RPMI8226 (cell line): ENCODE data around the gene SCFD2.
"Not testable (repeated sequence)": the region's sequence is repeated elsewhere in the genome, so short reads cannot be mapped to it uniquely, and the experiment has no call there.

Source experiments
- DNase-seq: peaks from one replicate; pipeline ENCODE4 v3.0.0-alpha.2; 2015

Gene SCFD2

DNA sequence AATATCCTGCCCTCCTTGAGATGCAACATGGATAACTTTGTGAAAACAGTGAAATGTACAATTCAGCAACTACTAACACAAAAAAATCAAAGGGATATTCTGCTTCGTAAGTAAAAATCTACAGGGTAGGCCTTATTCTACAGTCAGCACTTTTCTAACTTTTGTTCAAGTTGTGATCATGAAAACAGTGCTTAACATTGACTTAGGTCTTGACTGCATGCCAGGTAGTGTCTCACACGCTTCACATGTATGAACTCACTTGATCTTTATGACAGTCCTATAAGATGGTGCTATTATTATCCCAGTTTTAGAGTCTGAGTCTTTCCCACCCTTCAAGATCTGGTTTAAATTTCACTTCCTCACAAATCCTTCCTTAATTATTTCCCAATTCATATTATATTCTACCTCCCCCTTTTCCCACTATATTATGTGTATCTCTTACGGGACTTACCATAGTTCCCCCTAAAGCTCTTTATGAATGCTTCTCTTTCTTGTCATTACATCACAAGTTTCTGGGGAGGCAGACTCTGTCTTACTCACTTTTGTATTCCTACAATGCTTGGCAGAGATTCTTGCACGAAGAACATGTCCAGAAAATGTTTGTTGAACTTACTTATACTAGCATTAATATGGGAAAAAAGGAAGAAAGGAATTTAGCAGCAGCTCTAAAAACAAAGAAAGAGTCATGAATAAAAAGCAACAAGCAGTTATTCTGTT lies 179.8 kb downstream of the SCFD2 start:
- no peak for DNase-seq

DNA sequence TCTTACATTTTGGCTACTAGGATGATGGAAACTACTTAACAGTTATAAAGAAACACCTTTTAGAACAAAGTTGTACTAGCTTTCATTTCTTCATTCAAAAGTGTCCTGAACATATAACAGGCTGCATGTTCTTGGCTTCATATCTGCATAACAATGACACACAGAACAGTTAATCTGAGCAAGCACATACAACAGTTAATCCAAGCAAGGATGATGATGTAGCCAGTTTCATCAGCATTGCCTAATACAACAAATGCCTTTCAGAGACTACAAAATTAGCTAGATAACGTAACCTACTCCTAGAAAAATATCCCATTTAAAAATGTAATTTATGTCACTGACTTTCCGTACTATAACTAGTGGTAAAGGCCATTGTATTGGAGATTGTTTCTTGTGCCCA lies 182.1 kb downstream of the SCFD2 start:
- DNase-seq: no peak

- not testable (repeated sequence) for DNase-seq
Observed at GRCh38 chr4:53177751-53178150, 188.1 kb downstream of the SCFD2 start.

DNA sequence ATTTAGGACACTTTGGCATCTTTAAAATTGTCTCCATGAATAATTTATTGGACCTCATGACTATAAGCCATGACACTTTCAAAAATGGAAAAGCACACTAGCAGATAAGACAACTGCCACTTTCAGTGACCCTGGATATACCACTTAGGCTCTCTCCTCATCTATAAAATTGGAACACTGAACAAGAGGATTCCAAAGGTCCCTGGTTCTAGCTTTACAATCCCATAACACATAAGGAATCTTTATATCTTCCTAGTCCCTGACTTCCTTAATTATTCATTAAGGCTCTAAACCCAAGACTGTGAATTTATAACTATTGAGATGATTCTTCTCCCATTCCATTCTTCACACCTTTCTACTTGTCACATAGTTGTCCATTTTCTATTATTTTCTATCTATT lies 190.2 kb downstream of the SCFD2 start:
- no peak for DNase-seq

GRCh38 chr4:53174823-53175222 lies 191.0 kb downstream of the SCFD2 start:
- DNase-seq: no peak

GRCh38 chr4:53173576-53173975 lies 192.3 kb downstream of the SCFD2 start:
- no peak for DNase-seq

GRCh38 chr4:53171797-53172196 lies 194.1 kb downstream of the SCFD2 start:
- DNase-seq: no peak

DNA sequence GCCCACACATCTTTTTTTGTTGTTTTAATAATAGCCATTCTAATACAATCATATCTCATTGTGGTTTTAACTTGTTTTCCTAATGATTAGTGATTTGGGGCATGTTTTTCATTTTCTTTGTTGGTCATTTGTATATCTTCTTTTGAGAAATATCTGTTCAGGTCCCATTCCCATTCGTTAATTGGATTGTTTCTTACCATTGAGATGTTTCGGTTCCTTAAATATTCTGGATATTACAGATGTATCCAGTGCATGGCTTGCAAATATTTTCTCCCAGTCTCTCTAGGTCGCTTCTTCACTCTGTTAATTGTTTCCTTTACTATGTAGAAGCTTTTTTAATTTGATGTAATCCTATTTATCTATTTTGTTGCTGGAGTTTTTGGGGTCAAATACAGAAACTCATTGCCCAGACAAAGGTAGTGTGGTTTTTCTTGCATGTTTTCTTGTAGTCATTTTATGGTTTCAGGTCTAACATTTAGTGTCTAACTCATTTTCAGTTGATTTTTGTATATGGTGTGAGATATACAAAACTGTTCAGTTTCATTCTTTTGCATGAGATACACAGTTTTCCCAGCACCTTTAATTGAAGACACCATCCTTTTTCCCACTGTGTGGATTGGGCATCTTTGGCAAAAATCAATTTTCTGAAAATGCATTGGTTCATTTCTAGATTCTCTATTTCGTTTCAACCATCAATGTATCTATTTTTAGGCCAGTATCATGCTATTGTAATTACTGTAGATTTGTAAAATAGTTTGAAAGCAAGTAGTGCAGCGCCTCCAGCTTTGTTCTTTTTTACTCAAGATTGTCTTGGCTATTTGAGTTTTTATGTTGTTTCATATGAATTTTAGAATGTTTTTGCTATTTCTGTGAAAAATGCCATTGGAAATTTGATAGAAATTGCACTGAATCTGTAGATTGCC lies 195.9 kb downstream of the SCFD2 start:
- no peak for DNase-seq

- no peak for DNase-seq
Observed at GRCh38 chr4:53168228-53168627, 197.6 kb downstream of the SCFD2 start.

DNA sequence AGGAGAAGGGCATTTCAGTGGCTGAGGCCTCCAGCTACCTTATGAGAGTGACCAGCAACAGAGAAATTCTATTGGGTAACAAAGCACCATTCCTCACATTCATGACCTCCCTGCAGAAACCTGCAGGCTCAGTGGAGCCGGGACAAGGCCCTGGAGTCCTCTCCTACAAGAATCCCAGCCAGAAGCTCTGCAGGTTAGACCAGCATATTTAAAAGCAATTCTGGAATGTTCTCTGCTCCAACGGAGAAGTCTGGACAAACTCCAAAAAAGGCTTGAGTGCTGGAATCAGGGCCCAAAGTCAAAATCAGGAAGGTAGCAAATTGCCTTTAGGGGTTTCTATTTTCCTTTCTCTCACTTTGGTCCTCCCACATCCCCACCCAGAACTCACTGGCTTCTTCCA lies 202.9 kb downstream of the SCFD2 start:
- no peak for DNase-seq

DNA sequence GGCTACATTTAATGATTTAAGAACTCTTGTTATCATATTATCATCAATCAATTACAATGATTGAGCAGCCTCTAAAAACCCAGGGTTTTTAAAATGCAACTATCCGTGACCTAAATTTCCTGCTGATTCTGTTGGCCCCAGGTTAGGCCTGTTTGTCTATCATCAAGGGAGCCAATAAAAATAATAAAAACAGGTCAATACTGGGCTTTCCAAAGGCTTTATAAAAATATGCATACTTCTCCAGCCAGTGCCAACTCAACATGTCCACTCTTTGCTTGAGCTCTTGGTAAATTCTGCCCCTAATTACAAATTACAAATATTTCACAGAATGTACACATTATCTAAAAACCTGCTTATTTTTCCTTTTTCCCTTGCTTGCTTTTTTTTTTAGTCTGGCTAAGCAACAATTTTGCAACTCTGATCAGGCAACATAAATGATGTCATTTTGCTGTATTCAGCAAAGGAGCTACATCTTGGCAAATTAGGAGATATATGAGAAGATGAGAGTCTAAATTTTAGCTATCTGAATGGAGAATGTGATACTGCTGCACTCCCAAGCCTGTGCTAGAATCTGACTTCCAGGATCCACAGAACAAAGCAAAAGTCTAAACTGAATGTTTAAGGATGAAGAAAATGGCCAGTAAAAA lies 204.0 kb downstream of the SCFD2 start:
- no peak for DNase-seq

DNA sequence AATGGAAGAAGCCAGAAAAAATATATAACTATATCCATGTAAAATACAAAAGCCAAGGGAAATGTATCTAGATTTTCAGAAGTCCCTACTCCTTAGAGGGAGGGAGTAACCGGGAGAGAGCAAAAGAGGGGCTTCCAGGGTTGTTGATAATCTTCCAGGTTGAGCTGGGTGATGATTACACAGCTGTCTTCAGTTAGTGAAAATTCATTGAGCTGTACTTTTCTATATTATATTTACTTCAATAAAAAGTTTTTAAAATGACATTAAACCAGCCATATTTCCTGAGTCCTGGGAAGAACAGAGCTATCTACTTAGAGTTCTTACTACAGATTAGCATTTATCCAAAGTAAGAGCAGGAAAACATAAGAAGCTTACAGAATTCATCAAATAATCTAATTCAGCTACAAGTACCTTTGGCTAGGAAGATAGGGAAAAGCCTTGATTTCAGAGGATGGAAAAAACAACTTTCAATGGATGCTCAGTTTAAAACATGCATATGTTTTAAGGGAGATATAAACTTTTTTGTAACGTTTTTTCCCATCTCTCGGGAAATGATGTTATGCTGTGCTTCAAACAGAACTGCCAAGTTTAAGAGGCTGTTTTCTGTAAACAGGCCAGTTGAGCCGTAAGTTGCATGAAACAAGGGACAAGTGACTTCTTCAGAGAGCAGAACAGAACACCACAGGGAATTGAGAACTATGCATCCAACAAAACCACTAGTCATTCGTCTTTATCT lies 204.6 kb downstream of the SCFD2 start:
- DNase-seq: no peak

- DNase-seq: no peak
Observed at GRCh38 chr4:53156896-53157295, 209.0 kb downstream of the SCFD2 start.

GRCh38 chr4:53152467-53152866 lies 213.4 kb downstream of the SCFD2 start:
- DNase-seq: no peak

GRCh38 chr4:53151489-53151788 lies 214.4 kb downstream of the SCFD2 start:
- DNase-seq: no peak

DNA sequence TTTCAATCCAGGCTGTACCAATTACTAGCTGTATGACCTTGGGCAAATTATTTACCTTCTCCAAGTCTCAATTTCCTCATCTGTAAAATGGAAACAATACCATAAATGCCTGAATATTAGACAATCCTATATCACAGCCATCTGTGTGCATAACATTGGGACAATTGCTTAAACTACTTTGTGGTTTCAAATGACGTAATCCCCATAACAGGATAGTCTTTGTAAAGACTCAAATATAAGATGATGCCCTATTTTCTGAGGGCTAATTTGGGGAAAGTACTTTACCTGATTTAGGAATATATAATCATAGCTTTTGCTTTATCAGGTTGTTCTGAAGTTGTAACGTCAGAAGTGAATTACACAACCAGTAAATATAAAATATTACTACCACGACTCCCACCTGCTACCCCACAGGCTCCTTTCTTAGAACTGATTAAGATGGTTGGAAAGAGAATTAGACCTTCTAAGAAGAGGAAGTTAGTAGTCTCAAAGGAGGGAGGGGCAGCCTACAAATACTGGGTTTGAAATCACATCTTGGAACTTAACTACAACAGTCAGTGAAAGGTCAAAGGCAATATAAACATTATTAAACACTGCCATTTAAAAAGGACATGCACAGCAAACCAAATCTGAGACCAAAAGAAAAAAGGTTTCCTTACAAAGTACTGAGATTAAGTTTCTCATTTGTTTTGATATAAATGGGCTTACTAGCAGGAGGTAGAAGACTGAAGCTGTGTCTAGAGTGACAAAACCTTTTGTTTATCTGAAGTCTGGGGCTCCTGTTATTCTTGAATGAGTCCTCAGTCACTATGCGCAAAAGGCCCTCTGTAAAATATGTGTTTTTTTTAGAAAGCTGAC lies 215.0 kb downstream of the SCFD2 start:
- DNase-seq: no peak

- DNase-seq: no peak
Observed at GRCh38 chr4:53147711-53148110, 218.2 kb downstream of the SCFD2 start.

- DNase-seq: no peak
Observed at GRCh38 chr4:53147197-53147596, 218.7 kb downstream of the SCFD2 start.

GRCh38 chr4:53141308-53141707 lies 224.6 kb downstream of the SCFD2 start:
- no peak for DNase-seq

DNA sequence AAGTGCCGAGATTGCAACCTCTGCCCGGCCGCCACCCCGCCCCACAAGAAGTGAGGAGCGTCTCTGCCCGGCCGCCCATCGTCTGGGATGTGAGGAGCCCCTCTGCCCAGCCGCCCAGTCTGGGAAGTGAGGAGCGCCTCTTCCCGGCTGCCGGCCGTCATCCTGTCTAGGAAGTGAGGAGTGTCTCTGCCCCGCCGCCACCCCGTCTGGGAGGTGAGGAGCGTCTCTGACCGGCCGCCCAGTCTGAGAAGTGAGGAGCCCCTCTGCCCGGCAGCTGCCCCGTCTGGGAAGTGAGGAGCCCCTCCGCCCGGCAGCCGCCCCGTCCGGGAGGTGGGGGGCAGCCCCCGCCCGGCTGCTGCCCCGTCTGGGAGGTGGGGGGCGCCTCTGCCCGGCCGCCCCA lies 226.6 kb downstream of the SCFD2 start:
- DNase-seq: not testable (repeated sequence)

- DNase-seq: no peak
Observed at GRCh38 chr4:53137468-53137867, 228.4 kb downstream of the SCFD2 start.

GRCh38 chr4:53136954-53137353 lies 228.9 kb downstream of the SCFD2 start:
- no peak for DNase-seq
